NOMO-1 treated with DMSO at 0.1 percent for 48 hours (cell line): ENCODE data around the gene CACNA2D4.
A peak's percentile ranks its signal among the peaks of the same experiment; 100 is the strongest.

Experiments used
- DNase-seq: peaks from one replicate; lab custom pipeline; 2025; ENCODE audit not compliant: unreplicated experiment; lab: John Stamatoyannopoulos, UW

Gene CACNA2D4

DNA sequence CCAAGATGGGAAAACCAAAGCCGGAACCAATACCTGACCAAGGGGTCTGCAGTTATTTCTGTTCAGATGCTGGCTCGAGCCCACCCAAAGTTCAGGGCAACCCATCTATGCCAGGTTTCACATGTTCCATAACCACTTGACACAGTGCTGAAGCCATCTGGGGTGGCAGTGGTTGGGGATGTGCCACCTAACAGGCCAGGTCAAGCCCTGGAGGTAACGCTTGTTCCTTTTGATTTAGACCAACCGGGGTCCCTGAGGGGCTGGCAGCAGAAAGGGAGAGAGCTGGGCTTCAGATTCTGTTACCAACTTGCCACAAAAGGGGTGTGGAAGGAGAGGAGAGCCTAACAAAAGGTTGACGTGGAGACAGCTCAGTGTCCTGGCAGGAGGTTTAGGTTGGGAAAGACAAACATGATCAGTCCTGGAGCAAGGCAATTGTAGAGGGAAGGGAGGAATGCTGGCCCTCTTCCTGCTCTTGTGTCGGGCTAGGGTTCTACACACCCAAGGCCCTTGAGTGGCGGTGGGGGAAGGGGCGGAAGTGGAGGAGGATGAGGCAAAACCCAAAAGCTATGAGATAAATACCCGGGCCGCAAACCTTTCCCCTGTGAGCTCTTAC is 31.9 kb downstream of the CACNA2D4 start:
- DNase-seq: no peak

DNA sequence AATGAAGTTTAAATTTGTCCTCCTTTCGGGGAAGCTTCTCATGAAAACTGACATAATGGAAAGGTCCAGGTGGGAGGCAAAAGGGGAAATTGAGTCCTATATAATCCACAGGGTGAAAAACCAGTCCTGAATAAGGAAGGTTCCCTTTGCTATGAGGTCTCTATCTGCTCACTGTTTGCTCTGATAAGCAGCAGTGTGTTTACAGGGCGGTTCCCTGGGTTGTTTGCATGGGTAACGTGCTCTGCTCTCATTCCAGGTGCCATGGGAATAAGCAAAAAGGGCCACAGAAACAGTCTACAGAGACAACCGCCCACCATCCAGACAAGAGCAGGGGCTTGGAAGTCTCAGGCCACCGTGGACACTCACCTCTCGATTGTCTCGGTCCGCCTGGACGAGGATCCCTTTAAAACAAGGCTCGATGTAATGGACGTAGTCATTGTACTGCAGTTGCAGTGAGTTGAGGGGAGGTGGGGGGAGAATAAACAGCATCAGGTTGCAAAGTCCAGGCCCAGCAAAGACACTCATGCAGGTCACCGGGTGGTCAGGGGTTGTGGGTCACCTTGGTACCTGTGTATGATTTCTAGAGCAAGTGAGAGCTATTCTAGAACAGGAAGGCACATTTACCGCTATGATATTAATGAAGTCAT is 32.7 kb downstream of the CACNA2D4 start:
- DNase-seq: no peak

DNA sequence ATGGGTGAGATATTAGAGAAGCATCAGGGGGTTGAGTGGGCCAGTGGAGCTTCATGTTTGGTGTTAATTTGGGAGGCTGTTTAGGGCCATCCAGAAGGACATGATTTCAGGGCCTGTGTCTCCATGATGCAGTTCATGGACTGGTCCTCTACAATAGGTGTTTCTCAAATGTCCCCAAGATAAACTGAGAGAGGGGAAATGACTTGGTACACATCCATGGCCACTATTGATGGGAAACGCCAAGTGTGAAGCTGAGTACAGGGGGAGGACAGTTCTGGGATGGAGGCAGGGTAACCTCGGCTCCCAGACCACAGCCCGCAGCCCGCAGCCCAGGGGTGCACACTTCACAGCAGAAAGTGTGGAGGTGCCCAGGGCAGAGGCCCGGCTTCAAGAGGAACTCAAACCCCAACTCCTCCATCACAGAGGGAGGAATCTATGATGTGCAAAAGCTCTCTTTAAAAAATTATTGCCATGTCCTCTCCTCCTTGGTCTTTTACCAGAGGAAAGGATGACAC is 33.3 kb downstream of the CACNA2D4 start:
- no peak for DNase-seq

DNA sequence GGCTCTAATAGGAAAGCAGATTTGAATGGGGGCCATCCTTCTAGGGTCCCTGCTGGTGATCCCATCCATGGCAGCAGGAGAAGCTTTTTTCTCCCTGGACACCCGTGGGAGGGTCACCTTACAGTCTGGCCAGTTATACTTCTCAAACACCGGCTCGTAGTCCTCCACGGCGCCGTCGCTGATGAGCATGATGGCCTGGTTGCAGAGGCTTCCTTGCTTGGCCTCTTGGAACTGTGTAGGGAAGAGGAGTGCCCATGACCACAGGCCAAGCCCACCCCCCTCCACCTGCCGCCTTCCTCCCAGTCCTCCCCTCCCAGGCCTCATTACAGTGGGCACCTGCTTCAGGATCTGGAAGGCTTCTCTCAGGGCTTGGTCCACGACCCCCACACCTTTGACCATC is 33.8 kb downstream of the CACNA2D4 start:
- no peak for DNase-seq

DNA sequence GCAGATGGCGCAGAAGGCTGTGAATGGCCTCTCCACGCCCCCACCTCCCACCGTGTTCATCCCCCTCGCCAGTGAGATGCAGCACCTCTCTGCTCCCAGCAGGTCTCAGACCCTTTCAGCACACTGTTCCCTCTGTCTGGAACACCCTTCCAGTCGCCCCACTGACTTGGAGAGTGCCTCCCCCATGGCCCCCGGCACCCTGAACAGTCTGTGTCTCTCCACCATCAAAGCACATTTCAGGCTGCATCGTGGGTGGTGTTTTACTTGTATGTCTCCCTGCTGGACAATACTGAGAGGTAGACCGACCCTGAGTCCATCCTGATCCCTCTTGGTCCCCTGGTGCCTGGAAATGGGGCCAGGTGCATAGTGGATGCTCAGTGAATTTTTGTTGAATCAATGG is 34.9 kb downstream of the CACNA2D4 start:
- DNase-seq: no peak

DNA sequence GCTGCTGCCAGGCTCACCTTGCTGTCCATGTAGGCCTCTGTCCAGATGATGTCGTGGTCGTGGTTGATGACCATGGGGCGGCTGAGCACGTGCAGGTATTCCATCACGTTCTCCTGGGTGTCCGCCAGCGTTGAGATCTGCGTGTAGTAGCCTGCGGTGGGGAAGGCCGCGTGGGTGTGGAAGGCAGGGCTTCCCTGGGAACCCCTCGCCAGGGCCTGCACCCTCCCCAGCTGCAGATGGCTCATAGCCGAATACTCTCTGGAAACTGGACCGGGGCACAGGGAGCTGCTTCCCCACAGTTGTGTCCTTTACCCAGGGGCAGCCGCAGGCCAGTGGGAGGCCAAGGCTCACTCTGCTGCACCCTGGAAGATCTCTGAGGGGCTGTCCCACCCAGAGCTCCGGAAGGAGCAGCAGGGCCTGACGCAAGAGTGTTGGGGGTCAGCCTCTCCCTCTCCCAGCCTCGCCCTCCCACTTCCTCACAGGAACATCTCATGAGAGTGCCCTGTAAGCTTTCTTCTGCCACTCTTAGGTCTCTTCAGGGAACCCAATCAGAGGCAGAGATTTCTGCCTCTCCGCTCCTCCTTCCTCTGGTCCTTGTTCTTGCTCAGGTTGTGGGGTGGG is 35.5 kb downstream of the CACNA2D4 start:
- DNase-seq: peak; percentile 39

DNA sequence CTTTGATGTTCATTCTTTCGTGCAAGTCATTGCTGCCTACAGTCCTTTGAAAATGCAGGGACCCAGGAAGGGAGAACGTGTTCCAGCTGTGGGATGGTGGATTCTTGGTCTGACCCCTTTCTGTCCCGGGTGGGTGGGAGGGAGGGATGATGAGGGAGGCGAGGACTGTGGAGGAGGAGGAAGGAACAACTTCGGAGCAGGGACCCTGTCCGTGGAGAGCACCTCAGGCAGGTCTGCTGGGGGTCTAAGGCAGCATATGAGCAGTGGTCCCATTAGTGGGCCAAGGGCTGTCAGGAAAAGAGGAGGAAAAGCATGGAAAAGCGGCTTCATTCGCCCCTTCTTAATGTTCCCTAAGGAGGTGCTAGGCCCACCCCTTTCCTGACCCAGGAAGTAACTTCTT is 36.0 kb downstream of the CACNA2D4 start:
- DNase-seq: no peak

DNA sequence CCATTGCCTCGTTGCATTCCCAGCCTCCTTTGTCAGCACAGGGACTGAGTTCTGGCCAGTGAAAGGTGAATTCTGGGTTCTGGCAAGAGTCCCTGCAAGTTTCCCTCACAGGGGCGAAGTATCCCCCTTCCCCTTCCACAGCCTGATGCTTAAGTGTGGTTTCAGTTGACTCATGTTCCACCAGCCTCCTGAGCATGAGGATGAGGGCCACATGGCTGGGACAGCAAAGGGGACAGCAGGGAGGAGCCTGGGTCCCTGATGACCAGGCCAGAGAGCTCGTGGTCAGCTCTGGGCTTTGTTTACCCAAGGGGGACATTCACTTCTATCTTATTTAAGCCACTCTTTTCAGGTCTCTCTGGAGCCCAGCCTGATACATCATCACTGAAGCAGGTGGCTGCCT is 36.5 kb downstream of the CACNA2D4 start:
- no peak for DNase-seq

DNA sequence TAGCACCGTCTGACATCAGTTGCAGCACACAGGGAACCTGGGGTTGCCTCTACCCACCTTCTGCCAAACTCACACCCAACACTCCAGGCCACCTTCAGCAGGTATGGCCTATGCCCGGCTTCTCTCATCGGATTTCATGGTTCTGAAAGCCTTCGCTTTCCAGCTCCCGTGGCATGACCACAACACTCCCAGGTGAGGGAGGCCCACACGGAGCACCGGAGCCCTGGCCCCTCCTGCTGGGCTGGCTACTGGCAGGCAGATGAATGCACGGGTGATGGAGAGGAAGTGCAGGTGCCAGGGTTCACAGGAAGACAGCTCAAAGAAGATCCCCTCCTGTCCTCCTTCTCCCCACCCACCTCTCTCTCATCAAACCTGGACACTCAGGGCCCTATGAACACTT is 37.2 kb downstream of the CACNA2D4 start:
- DNase-seq: no peak

DNA sequence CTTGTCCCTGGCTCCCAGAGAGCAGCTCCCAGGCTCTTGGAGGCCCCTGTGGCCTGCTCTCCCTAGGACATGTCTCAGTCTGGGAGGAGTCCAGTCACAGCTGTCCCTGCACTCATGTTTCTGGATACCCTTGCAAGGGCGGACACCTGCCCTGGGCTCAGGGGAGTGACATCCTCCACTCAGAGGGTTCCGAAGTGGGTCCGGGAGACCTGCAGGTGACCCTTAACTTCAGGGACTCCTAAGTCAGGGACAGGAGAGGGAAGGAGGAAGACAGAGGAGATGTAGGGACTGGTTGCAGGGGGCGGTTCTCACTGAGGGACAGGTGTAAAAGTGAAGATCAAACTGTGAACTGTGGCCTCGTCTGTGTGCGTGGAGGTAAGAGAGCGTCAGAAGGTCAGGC is 37.6 kb downstream of the CACNA2D4 start:
- DNase-seq: no peak

DNA sequence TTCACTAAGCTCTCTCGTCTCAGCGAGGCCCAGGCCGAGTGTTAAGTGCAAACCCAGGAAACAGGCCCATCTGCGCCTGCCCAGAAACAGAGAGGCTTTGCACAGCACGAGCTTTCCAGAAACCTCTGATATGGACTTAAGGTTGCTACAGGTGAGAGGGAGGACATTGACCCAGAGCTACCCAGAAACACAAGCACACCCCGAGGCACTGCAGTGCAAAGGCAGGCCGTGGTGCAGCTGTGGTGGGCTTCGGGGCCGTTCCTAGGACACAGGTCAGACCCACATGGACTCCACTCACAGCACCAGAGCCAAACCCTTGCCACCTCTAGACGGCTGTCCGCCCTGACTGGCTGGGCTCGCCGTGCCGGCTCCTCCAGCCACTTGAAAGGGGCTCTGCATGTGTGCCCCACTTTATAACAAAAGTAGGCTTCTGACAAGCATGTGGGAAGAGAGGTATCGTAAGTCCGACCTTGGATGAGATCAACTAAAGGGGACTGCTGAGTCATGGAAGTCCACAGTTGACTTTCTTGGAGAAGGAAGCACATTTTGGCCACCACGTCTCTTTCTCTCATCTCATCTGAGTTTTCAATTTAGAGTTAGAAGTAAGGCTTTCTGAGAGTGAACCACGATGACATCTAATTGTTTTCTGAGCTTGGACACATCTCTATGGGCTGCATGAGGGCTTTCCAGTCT is 38.2 kb downstream of the CACNA2D4 start:
- no peak for DNase-seq

DNA sequence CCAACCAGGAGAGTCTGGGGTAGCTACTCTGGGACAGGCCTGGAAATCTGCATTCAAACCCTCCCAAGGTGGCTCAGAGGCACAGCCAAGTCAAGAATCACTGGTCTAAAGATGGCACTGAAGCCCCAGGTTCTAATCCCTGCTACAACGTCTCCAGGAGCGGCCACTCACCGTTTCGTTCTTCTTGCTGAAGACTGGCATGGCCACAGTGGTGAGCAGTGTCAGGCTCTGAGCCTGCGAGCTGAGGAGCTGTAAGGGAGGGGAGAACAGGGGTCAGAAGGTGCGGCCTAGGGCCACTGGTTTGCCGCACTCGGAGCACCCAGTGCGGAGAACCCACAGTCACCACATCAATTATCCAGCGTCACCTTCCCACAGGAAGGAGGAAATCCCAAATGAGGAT is 38.8 kb downstream of the CACNA2D4 start:
- DNase-seq: no peak

DNA sequence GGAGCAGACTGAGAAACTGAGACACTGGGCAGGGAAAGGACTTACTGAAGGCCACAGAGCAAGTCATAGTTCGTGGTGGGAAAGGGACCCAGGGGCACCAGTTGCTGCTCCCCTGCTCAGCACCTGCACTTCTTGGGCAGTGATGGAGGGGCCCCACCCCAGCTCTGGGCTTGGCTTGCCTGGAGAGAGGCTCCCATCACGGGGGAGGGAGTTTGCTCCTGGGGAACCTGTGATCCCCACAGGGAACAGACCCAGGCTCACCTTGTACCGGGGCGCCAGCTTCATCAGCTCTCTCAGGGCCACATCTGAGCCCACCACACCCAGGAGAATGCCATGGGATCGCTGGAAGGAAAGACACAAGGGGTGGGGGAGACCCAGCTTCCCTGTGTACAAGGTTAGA is 39.8 kb downstream of the CACNA2D4 start:
- DNase-seq: no peak

DNA sequence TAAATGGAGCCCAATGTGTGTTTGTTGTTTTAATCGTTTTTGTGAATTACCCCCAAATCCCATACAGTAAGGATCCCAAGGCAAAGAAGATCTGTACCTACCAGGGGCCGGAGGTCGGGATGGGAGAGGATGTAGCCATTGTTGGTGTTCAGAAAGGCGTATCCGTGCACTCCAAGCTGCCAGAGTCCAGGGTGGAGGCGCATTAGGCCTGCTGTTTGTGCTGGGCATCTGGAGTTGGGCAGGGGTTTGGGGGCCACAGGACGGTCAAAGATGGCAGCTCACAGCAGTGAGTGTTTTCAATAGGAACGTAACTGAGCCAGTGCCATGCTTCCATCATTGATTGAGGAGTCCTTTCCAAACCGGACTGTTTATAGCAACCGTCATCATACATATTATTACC is 40.2 kb downstream of the CACNA2D4 start:
- DNase-seq: no peak

DNA sequence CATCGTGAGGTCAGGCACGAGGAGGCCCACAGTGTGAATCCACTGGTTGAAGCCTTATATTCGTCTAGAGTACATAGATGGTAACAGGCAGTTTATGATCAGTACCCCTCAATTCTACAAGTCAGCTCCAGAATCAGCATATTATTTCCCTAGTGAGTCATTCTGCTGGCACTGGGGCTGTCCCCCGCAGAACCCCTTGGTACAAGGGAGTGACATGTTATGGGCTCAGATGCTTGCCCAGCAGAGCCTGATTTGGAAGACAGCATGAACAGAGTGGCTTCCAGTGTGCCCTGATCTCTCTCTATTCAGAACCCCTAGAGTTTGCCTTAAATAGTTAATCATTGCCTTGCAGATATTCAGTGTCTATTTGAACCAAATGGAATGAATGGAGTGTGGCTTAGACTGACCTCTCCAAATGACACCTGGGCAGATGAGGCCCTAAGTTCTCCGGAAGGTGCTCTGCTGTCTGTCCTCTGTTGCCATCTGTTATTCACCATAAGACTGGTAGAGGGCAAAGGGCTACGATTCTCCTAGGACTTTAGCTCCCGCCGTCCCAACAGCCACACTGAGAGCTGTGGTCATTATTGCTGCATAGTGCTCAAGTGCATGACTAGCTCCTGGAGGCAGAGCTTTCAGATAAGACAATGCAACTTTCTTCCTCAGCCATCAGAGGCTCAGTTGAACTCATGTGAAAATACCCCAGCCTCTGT is 41.1 kb downstream of the CACNA2D4 start:
- DNase-seq: no peak

DNA sequence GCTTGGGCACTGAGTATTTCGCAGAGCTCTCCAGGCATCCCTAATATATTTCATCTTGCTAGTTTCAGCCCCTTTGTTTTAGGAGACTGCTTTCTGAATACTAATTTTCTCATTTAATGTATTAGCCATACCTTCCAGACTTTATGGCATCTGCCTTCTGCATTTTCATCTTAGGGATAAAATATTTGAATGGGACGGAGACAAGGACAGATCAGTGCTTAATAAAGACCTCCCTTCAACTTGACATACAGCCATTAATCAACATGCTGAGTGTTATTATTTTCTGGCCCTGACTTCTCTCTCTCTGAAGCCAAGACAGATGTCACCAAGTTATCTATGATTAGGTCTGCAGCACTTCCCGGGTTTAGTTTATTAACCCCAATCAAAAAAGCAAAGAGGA is 42.4 kb downstream of the CACNA2D4 start:
- DNase-seq: no peak

DNA sequence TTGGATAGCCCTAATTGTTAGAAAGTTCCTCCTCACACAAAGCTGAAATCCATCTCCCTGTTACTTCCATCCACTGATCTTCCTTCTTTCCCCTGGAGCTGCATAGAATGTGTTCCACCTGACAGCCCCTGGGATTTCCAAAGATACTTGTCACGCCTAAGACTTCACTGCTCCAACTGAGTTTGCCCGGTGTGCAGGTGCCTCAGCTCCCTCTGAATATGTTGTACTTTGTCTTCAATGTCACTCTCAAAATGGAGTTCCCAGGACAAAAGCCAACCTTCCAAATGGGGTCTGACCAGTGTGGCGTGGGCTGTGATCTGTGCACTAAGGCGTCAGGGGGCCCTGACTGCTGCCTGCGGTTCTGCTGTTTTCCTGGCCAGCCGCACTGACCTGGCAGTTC is 42.8 kb downstream of the CACNA2D4 start:
- DNase-seq: no peak

DNA sequence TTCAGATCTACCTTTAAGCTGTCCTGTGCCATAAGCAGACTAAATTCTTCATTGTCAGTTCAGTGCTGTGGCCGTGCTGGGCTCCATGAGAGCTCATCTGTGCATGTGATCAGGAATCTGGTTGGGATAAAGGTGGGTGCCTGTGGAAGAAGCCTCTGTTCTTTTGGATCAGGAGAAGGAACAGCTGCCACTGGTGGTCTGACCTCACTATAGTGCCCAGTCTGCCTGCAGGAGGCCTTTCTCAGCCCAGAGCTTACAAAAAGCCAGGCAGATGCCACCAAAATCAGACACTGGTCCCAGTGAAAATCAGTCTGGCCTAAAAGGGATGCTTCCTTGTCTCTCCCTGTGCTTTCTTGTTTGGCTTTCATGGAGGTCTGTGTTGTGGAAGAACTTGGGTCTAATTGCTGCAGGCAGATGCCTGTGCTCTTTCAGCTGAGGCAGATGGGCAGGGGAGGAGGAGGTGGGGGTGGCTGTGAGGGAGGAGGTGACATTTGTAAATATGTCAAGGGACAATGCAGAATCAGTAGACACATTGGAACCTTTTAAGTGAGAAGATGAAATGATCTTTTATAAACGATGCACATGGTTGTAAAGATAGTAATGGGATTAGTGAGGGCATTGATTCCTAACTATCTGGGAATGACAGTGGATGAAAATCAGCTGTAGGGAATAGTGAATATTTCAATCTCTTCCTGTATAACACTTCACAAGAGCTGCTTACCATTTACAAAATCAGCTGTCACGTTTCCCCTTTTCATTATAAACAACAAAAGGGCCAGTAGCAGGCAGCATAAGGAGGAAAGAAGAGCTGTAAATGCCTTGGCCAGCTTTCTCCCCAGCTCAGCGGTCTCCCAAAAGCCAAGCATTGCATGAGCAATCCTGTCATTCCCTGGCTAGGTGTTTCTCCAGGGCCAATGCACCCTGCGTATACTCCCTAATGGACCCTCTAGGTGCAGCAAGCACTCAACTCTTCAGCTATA is 44.6 kb downstream of the CACNA2D4 start:
- no peak for DNase-seq

DNA sequence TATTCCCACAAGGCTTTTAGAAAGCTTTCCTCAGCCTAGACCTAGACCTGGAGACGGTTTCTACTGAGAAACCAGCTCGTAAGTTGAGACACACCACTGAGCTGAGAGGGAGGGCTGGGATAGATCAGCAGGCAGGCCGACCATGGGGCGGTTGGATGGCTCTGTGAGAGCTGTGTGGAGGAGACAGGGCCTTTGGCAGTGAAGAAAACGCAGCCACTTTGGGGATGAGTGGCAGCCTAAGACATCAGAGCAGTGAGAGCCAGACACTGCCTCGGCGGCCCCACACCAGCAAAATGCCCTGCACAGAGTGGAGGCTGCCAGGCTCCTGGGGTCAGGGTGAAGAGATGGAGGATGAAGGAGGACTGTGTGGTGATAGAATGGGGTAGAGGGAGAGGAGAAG is 46.0 kb downstream of the CACNA2D4 start:
- no peak for DNase-seq

DNA sequence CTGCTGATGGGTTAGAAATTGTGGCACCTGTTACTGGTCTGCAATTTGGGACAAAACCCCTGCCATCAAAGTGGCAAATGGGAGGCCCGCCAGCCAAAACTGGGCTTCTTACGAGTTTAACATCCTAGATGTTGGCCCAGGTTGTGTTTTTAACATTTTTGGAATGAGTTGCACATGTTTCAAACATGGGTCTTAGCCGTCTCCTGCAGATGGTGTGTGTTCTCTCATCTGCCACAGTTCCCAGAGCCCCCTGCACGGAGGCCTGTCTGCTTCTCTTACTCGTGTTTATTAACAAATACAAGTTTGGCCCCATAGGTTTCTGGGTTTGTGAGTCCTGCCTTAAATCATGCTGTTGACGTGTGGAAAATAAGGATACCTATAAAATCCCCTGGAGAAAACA is 46.5 kb downstream of the CACNA2D4 start:
- DNase-seq: no peak
